ENCODE data around the gene LTB4R. TPM values are rescaled to one million over a fixed set of nuclear protein-coding genes. Genes with fewer than 3 reads are reported as not detected.

LTB4R gene
- total RNA-seq, 2 donors from 2014 or later = 8.9 to 13.1 TPM

DNA sequence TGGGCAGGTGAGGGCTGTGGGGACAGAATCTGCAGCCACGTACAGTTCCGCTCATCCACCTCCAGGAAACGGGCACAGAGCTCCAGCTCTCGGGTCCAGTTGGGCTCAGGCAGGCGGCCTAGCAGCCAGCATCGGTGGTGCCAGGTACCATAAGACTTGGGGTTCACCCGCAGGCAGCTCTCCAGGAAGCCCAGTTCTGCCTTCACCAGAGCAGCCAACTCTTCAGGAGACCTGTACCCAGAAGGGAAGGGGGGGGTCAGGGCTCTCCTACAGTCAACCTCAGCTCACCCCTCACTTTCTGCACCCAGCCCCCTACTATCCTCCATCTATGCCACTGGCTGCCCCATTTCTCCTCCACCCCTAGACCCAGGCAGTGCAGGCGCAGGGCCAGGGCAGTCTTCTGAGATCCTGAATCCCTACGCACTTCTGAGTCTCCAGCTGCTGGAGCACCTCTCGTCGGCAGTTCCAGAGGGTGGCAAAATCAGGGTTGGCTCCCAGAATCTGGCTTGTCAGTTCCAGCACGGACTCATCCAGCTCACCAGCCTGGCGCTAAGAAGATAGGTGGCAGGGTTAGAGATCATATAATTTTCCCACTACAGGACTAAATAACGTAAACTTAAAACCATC, 41.3 kb upstream of the LTB4R start:
- DNase-seq (ENCODE audit: low spot score) = no peak
- no peak overlapping the region for H3K27ac ChIP-seq
- no peak overlapping the region for H3K4me3 ChIP-seq

DNA sequence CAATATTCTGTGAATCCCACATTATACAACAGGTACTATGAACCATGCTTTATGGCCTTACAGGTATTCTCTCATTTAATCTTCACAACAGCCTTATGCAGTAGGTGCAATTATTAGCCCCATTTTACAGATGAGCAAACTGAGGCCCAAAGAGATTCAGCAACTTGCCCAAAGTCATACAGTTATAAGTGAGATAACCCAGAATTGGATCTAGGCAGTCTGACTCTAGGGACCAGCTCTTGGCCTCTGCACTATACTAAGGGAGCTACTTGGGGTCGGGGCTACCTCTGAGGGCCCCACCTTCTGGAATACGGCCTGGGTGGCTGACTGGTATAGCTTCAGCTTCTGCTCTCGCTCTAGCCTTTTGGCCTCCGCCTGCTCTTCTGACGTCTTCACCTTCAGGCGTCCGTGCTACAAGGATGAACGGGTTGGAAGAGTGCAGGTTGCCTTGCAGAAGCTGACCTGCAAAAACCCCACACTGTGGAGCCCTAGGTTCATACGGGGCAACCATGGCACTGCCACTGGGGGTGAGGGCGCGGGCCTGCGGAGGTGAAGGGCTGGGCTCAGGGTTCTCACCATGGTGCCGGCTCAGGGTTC, 40.7 kb upstream of the LTB4R start:
- Histone ChIP-seq H3K27ac (peak overlapping the region; percentile 94 to 95), H3K27me3 (replicated peaks; ENCODE audit: insufficient read depth) (no peaks in the 10 kb centered on the region), H3K9me3 (no peaks in the 10 kb centered on the region), H3K4me1 (ENCODE audit: control insufficient read depth in 1 of 2, low read depth in 2 of 2) (peaks cover 3 to 9% of the 10 kb centered on the region in 2 donors), H3K36me3 (peaks cover 9% of the 10 kb centered on the region), H3K4me3 (peak overlapping the region; percentile 79)
- DNase-seq (ENCODE audit: low spot score) (no peak), ATAC-seq (ENCODE audit: insufficient number of reproducible peaks, low FRiP score, low read depth) (no peak)
- TF ChIP-seq, protein P1, sequence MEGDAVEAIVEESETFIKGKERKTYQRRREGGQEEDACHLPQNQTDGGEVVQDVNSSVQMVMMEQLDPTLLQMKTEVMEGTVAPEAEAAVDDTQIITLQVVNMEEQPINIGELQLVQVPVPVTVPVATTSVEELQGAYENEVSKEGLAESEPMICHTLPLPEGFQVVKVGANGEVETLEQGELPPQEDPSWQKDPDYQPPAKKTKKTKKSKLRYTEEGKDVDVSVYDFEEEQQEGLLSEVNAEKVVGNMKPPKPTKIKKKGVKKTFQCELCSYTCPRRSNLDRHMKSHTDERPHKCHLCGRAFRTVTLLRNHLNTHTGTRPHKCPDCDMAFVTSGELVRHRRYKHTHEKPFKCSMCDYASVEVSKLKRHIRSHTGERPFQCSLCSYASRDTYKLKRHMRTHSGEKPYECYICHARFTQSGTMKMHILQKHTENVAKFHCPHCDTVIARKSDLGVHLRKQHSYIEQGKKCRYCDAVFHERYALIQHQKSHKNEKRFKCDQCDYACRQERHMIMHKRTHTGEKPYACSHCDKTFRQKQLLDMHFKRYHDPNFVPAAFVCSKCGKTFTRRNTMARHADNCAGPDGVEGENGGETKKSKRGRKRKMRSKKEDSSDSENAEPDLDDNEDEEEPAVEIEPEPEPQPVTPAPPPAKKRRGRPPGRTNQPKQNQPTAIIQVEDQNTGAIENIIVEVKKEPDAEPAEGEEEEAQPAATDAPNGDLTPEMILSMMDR (IDR thresholded peaks at IDR 0.05) = no peak

More for the DNA sequence above, 41.3 kb upstream of the LTB4R start:
- peaks cover 3 to 9% of the 10 kb centered on the region in 2 donors for H3K4me1 ChIP-seq (ENCODE audit: control insufficient read depth in 1 of 2, low read depth in 2 of 2)
- no peak for ATAC-seq (ENCODE audit: insufficient number of reproducible peaks, low FRiP score, low read depth)
- no peaks in the 10 kb centered on the region for H3K27me3 ChIP-seq (replicated peaks; ENCODE audit: insufficient read depth)
- no peaks in the 10 kb centered on the region for H3K9me3 ChIP-seq
- H3K36me3 ChIP-seq = peaks cover 9% of the 10 kb centered on the region
- TF ChIP-seq, protein P1 (IDR thresholded peaks at IDR 0.05) = no peak

DNA sequence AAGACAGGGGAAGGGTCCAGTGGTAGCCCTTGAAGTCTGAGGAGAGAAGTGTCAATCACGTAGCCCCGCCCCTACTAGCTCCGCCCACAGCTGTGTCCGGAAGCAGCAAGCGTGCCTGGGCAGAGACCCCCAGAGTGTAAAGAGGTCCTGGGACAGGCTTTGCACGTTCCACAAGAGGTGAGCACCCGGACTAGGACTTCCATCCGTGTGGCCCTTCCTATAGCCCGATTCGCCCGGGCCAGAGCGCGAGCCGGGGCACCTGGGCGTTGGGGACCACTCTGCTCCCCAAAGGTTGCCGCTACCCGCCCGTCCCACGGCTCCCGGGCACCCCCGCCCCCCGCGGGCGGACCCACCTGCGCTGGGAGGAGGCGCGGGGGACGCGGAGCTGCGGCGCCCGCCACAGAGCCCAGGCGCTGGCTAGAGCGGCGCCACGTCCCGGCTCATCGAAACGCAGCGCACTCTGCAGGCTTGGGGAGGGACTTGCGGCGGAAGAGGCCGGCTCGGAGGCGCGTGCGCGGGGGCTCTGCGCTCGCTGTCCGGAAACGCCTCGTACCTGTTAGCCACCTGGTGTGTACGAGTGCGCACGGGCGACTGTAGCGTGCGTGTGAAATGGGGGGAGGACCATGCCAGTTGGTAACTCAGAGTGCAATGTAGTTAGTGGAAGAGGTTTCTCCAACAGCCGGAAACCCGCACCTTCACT, 40.0 kb upstream of the LTB4R start, which contains the start of gene RABGGTA:
RABGGTA (minus strand) TSS at position 464 of the 700 bp plus-strand sequence. CDS start 482 bp downstream, outside the sequence.
- Histone ChIP-seq H3K36me3 (peaks cover 7% of the 10 kb centered on the region), H3K9me3 (no peaks in the 10 kb centered on the region), H3K4me3 (peak within 1 kb of the TSS; percentile 79), H3K27ac (peak within 1 kb of the TSS; percentile 94 to 95), H3K4me1 (ENCODE audit: control insufficient read depth in 1 of 2, low read depth in 2 of 2) (peaks cover 3 to 9% of the 10 kb centered on the region in 2 donors), H3K27me3 (replicated peaks; ENCODE audit: insufficient read depth) (no peaks in the 10 kb centered on the region)
- peak; percentile 21 for DNase-seq (ENCODE audit: low spot score)
- ATAC-seq (ENCODE audit: insufficient number of reproducible peaks, low FRiP score, low read depth) = peak; percentile 67
- TF ChIP-seq, protein P1 (IDR thresholded peaks at IDR 0.05) = peak; percentile 61

DNA sequence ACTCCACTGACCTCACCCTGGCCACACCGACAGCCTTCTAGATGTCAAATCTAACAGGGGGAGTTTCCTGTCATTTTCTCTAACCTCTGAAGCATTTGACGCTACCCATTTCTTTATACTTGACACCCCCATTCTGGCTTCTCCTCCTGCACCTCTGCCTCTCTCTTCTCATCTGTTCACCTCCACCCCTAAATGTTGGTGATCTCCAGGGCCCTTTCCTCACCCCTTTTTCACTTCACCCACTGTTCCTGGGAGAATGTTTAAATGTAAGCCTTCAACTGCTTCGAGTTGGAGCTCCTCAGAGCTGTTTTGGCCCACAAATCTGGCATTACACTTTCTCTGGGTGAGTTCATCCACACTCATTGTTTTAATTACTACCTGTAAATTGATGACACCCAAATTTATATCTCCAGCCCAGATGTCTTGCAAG, 39.5 kb upstream of the LTB4R start:
- TF ChIP-seq, protein P1 (IDR thresholded peaks at IDR 0.05) = no peak
- ATAC-seq (ENCODE audit: insufficient number of reproducible peaks, low FRiP score, low read depth) (no peak), DNase-seq (ENCODE audit: low spot score) (no peak)
- Histone ChIP-seq H3K4me1 (ENCODE audit: control insufficient read depth in 1 of 2, low read depth in 2 of 2) (peaks cover 3 to 9% of the 10 kb centered on the region in 2 donors), H3K27me3 (replicated peaks; ENCODE audit: insufficient read depth) (no peaks in the 10 kb centered on the region), H3K4me3 (peak overlapping the region; percentile 79), H3K27ac (peak overlapping the region; percentile 94 to 95), H3K9me3 (no peaks in the 10 kb centered on the region), H3K36me3 (peaks cover under 1% of the 10 kb centered on the region)

DNA sequence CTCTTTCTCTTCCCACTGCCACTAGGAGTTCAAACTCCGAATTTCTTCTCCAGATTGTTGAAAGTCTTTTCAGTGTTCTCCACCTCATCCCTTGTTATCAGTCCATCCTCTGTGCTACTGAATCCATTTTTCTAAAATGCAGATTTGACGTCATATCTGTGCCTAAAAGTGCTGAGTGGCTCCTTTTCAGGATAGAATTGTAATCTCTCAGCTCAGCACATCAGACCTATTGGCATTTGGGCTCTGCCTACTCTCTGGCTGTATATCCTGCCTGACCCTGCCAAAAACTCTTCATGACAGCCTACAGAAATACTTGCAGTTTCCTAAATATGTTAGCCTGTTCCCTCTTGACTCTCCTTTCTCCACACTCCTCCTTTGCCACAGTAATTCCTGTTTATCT, 38.8 kb upstream of the LTB4R start:
- Histone ChIP-seq H3K27ac (no peak overlapping the region), H3K36me3 (no peaks in the 10 kb centered on the region), H3K4me3 (no peak overlapping the region), H3K4me1 (ENCODE audit: control insufficient read depth in 1 of 2, low read depth in 2 of 2) (peaks cover 3 to 9% of the 10 kb centered on the region in 2 donors), H3K9me3 (no peaks in the 10 kb centered on the region), H3K27me3 (replicated peaks; ENCODE audit: insufficient read depth) (no peaks in the 10 kb centered on the region)
- DNase-seq (ENCODE audit: low spot score) = no peak
- no peak for ATAC-seq (ENCODE audit: insufficient number of reproducible peaks, low FRiP score, low read depth)
- TF ChIP-seq, protein P1 (IDR thresholded peaks at IDR 0.05) = no peak
